NCI-H748 (cell line): ENCODE results near the gene CCNY.
A peak's percentile ranks its signal among the peaks of the same experiment; 100 is the strongest.
"Not testable (repeated sequence)": the region's sequence is repeated elsewhere in the genome, so short reads cannot be mapped to it uniquely, and the experiment has no call there.

Experiments
- DNase-seq: peaks from one replicate; lab custom pipeline; 2025; ENCODE audit not compliant: unreplicated experiment; lab: John Stamatoyannopoulos, UW

The CCNY gene

DNA sequence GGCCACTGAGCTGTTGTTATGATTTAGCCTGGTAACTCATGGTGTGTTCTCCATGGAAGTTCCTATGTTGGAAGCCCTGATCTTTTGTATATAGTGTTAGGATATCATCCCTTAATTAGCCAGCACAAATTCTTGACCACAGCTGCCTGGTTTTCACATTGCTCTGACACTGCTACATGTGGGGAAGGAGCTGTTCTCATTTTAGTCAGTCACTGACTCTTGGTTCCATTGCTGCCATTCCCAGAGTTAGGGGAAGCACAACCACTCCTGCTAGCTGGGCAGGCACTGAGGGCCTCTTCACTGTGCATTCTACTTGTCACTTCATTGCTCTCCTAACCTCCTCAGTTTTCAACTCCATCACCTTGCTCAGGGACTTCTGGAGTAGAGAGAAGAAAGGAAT lies 170.4 kb downstream of the CCNY start:
- DNase-seq: no peak

DNA sequence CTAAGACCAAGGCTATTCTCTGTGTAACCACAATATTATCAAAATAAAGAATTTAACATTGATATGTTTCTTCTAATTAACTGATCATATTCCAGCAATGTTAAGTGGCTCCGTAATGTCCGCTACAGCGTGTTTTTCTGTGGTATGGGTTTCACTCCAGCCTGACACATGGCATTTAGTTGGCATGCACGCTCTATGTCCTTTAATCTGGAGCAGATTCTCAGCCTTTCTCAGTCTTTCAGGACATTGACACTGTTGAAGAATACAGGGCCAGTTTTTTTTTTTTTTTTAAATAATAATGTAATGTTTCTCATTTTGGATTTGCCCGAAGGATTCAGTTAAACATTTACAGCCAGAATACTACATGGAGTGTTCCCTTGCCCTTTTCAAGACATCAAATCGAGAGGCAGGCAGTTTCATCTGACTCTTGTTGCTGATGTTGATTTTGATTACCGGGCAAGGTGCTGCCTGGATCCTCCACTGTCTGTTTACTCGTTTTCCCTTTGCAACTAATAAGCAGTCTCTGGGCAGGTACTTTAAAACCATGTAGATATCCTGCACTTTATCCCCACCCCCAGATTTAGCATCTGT lies 171.3 kb downstream of the CCNY start:
- DNase-seq: no peak

DNA sequence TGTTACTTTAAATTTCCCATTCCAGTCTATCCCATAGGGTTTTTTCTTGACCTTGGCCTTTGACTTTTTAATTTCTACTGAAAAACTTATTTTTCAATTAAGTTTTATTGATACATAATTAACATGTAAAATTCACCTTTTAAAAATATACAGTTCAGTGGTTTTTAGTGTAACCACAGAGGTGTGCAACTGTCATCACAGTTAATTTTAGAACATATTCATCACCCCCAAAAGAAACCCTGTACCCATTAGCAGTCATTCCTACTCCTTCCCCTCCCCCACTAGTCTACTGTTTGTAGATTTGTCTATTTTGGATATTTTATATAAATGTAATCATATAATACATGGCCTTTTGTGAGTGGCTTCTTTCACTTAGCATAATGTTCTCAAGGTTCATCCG lies 172.3 kb downstream of the CCNY start:
- no peak for DNase-seq

DNA sequence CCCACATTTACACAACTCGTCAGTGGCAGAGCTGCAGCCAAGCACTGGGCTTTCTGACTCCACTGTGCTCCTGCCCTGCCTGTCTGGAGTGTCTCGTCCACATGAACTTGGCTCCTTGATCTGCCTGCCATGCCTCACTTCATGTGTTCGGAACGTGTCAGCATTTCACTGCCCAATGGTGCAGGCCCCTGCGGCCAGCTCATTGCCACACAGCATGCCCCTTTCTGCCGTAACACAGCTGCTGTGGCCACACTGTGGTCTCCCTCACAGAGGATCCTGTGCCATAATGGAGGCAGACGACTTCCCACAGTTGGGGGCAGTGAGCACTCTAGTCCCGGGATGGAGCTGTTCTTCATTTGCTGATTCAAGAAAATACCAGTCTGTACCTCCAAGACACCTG lies 174.6 kb downstream of the CCNY start:
- no peak for DNase-seq

DNA sequence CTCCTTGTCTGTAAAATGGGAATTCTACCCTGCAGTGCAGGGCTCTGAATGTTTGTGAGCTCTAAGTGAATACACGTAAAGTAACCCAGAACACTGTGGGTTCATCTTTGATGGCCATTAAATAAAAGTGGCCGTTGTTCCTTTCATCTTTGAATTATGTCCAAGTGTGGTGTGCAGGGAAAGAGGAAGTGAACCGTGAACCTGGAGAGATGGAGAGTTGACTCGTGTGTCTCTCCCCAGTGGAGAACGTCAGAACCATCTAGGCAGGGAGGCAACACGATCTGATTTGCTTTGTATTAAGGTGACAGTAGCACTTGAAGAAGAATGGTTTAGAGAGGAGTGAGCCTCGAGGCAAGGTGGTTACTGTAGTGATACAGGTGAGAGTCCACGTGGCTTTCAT lies 175.3 kb downstream of the CCNY start:
- DNase-seq: no peak

DNA sequence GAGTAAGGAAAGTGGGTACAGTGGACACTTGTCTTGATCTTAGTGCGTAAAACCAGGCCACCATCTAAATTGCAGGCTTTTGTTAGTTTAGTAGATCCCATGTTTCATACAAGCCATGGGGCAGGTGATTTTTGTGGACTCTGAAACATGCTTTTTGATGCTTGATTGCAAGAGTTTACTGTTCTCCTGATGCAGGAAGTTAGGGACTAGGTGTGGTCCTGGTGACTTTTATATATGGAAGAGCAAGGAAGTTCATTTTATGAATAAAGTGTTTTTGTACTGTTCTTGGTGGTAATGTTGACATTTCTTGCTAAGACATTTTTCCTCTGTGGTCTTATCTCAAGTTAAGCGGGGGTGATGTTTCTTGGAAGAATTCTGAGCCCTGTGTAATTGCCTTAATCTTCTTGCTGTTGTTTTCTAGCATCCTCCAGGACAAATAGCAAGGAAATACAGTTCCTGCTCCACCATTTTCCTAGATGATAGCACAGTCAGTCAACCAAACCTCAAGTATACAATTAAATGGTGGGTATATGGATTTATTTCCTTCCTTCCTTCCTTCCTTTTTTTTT lies 179.9 kb downstream of the CCNY start:
- no peak for DNase-seq

DNA sequence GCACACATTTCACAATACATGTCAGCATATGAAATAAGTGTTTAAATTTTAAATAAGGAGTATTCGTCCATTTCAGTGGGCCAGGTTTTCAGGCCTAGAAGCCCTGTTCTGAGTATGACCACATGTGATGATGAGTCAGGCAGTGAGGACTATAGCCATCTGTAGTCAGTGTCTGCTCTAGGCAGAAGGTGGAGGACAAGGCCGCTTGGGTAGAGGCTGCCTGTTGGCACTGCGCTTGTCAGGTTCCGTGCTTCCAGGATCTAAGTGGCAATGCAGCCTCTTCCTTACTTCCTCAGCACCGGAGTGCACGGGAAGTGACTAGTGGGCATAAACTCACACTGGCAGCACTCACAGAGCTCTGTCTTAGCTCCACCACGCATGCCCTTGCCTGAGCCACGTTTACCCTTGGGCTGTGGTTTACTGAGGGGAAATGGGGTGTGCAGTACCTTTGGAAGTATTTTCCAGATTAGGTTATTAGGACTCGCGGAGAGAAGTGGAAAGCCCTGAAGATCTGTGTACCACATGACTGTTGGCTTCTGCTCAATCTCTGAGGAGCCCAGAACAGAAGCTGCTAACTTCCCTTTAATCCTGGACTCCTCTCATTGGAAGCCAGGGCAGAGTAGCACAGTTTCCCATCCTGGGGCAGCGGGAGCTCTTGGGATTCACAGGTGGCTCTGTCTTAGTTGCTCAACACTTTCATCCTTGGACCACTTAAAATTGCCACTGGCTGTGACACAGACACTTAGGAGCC lies 181.3 kb downstream of the CCNY start:
- DNase-seq: no peak

DNA sequence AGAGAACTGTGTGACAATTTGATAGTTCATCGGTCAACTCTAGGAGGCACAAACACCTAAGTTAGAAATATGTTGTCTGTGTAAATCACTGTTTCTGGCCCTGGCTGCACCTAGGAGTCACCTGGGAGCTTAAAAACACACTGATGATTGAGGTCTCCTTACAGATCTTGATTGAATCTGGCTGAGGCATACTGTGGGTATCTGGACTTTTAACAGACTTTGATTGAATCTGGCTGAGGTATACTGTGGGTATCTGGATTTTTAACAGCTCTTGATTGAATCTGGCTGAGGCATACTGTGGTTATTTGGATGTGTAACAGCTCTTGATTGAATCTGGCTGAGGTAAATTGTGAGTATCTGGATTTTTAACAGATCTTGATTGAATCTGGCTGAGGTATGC lies 181.9 kb downstream of the CCNY start:
- DNase-seq: not testable (repeated sequence)

DNA sequence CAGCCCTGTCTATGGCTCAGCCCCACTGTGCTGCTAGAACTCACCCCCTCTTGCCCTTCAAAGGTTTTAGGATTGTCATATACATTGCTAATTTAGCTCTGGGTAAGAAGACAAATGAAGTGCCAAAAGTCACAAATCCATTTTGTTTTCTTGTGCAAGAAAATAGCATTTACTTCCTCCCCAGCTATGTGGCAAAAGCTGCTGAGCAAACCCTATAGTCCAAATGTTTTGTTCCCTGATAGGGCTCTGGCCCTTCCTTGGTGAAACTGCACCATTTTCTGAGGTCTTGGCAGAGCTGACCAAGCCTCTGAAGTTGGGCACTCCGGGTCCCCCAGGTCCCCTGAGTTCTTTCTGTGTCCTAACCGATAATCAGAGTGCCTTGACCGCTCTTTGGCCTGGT lies 184.7 kb downstream of the CCNY start:
- DNase-seq: no peak

DNA sequence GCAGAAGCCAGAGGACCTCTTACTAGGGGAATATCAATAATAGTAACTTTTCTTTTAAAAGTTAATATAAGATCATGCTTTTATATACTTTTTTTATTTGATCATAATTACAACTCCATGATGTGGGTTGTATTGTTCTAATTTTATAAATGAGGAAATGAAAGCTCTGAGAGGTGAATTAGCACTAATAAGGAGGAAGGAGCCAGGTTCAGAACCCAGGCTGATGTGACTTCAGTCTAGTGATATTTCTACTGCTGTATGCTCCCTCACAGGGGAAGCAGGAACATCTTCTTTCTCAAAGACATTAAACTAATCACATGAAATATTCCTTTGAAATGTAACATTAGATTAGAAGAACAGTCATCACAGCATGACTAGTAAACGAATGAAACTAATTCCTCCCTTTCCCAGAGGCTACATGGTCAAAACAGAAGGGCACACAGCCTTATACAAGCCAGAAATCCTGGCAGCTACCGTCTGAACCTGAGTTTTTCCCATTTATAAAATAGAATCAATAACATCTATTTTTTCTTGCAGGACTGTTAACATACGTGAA lies 187.4 kb downstream of the CCNY start:
- DNase-seq: no peak

DNA sequence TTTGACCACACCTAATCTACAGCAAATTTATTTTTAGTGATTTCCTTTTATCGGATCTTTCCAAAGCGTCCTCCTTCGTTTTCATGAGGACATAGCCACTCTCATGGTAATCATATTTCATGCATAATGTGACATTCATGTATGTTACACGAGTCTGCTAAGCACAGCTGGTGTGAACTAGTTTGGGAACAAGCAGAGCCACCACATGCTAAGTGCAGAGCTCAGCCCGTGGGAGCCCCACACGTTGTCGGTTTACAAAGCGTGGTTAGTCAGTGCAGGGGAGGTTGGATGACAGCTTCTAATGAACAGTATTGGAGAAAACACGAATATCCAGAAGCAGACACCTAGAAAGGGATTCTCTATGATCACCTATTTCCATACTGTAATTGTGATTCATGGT lies 190.4 kb downstream of the CCNY start:
- no peak for DNase-seq

DNA sequence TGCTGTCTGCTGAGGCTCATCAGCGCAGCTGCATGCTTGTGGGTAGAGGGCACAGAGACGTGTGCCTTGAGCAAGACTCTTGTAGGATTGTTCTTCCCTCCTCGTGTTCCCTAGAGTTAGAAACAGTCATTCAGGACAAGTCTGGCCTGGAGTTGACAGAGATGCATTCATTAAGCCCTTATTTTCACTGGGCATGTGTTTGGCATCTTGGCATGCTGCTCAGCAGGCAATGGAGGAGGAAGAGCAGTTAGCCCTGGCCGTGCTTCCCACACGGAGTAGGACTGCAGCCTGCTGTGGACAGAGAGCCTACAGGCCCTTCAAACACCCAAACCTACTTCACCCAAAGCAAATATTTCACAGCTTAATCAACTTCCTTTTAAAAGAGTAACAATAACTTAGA lies 195.8 kb downstream of the CCNY start:
- no peak for DNase-seq

DNA sequence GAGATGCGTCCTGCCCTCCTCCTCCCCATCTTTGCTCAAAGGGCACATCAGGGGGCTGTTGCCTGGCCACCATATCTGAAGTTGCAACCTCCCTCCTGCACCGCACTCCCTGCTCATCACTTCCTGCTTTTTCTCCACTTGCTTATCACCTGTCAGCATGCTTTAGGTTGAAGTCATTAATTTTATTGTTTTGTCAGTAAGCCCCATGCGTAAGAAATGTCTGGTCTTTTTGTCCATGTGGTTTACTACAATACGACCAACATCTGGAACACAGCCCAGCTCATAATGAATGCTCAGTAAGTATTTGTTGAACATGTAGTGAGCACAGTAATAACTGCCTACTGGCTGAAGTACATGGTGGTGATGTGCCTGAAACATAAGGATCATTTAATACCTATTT lies 197.3 kb downstream of the CCNY start:
- DNase-seq: peak; percentile 22

DNA sequence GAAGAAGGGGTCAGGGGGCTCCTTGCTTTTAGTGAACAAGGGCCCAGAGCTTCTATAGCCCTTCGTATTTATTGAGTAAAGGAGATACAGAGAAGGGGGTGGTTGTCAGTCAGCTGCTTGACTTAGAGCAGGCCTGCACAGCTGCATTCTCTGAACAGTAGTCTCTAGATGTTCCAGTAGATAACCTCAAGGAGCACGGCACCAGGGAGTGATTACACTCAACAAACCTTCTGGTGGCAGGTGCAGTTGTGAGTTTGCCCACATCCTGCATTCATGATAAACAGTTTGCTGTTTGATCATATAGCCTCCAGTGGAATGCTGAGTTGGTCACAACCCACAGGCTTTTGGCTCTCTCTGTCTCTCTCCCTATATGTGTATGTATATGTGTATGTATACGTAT lies 198.8 kb downstream of the CCNY start:
- no peak for DNase-seq

DNA sequence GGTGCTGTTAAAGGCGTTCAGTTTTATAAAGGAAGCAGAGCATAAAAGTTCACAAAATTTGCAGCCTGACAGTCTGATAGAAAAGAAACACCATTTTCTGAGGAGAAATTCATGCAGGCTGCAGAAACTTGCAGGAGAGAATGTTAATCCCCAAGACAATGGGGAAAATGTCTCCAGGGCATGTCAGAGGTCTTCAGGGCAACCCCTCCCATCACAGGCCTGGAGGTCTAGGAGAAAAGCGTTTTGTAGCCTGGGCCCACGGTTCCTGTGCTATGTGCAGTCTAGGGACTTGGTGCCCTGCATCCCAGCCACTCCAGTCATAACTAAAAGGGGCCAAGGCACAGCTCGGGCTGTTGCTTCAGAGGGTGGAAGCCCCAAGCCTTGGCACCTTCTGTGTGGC lies 200.5 kb downstream of the CCNY start:
- DNase-seq: no peak

DNA sequence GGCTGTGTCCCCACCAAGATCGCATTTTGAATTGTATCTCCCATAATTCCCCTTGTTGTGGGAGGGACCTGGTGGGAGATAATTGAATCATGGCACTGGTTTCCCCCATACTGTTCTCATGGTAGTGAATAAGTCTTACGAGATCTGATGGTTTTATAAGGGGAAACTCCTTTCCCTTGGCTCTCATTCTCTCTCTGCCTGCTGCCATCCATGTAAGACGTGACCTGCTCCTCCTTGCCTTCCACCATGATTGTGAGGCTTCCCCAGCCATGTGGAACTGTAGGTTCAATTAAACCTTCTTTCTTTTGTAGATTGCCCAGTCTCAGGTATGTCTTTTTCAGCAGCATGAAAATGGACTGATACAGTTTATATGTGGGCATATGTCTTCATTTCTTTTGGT lies 201.6 kb downstream of the CCNY start:
- DNase-seq: not testable (repeated sequence)

DNA sequence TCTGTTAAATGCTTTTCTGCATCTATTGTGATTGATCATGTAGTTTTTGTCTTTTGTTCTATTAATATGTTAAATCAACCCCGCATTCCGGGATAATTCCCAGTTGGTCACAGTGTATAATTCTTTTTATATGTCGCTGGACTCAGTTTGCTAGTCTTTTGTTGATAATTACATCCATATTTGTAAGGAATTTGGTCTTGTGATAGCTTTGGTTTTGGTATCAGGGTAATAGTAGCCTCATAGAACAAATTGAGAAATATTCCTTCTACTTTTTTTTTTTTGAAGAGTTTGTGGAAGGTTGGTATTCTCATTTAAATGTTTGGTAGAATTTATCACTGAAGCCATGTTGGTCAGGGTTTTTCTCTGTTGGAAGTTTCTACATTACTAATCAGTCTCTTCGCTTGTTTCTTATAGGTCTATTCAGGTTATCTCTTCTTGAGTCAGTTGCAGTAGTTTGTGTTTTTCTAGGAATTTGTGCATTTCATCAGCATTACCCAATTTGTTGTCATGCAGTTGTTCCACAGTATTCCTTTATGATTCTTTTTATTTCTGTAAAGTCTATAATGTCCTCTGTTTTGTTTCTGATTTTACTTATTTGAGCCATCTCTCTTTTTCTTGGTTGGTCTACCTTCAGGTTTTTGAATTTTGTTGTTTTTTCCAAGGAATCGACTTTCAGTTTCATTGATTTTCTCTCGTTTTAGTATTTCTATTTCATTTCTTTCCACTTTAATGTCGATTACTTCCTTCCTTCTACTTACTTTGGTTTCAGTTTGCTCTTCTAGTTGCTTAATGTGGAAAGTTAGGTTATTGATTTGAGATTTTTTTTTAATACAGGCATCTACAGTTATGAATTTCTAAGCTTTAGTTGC lies 204.2 kb downstream of the CCNY start:
- DNase-seq: no peak

DNA sequence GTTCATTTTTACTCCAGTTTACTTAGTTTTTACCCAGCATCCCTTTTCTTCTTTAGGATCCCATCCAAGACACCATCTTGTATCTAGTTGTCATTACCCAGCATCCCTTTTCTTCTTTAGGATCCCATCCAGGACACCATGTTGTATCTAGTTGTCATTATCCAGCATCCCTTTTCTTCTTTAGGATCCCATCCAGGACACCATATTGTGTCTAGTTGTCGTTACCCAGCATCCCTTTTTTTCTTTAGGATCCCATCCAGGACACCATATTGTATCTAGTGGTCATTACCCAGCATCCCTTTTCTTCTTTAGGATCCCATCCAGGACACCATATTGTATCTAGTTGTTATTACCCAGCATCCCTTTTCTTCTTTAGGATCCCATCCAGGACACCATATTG lies 205.4 kb downstream of the CCNY start:
- DNase-seq: no peak

DNA sequence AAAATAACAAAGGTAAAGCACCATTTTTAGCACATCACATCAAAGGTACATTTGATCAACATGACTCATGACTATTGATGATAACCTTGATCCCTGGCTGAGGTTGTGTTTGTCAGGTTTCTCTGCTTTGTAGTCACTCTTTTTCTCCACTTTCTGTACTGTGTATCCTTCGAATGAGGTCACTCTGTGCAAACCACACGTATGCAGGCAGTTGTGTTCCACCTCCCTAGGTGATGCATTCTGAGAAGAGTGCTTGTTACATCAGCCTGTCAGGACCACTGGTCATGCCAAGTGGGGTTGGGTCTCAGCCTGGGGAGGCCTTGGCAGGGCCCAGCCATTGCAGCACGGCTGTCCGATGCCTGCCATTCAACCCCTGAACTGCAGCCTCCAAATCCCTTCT lies 206.0 kb downstream of the CCNY start:
- no peak for DNase-seq

DNA sequence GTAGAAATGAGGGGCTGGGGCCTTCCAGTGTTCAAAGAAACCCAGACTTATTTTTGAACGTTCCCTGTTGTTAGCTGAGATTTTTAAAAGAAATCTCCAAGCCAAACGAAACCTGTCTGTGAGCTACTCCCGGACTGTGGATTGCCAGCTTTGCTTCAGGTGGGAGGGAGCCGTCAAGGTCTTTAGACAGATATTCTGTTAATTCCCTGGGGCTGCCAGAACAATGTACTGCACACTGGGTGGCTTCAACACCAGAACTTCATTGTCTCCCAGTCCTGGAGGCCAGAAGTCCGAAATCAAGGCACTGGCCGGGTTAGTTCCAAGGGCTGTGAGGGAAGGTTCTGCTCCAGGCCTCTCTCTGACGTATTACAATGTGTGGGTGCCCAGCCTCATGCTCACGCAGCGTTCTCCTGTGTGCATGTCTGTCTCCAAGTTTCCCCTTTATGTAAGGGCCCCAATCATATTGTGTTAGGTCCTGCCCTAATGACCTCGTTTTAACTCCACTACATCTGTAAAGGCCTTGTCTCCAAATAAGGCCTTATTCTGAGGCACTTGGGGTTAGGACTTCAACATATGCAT lies 208.9 kb downstream of the CCNY start:
- no peak for DNase-seq
